ENCODE results near the gene GJA3. TPM values are rescaled to one million over a fixed set of nuclear protein-coding genes. Genes with fewer than 3 reads are reported as not detected.
A peak's percentile ranks its signal among the peaks of the same experiment; 100 is the strongest.

Gene GJA3
- total RNA-seq, 1 donor from 2014 or later, result 17.6 TPM

DNA sequence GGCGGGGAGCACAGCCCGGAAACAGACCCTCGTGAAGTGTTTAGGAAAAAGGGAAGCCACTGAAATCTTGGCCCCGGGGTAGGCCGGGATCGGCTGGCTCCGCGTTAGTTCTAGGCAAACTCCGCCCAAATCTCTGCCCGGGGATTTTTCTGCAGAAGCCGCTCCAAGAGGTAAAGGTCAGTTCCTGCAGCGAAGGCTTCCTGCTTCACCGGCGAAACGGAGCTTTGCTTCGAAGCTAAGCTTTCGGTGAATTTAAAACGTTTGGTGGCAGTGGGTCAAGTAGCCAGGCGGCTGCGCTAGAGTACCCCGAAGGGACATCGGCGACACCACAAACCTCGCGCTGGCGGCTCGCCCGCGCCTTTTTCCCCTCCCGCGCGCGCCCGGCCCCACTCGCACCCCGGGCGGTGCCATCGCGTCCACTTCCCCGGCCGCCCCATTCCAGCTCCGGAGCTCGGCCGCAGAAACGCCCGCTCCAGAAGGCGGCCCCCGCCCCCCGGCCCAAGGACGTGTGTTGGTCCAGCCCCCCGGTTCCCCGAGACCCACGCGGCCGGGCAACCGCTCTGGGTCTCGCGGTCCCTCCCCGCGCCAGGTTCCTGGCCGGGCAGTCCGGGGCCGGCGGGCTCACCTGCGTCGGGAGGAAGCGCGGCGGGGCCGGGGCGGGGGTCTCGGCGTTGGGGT is 31.4 kb upstream of the GJA3 start:
- no peak for DNase-seq
- H3K27me3 ChIP-seq (ENCODE audit: low read depth), result peaks cover 69% of the 10 kb centered on the region
- H3K4me1 ChIP-seq, result peaks cover 29% of the 10 kb centered on the region
- TF ChIP-seq, protein P1, sequence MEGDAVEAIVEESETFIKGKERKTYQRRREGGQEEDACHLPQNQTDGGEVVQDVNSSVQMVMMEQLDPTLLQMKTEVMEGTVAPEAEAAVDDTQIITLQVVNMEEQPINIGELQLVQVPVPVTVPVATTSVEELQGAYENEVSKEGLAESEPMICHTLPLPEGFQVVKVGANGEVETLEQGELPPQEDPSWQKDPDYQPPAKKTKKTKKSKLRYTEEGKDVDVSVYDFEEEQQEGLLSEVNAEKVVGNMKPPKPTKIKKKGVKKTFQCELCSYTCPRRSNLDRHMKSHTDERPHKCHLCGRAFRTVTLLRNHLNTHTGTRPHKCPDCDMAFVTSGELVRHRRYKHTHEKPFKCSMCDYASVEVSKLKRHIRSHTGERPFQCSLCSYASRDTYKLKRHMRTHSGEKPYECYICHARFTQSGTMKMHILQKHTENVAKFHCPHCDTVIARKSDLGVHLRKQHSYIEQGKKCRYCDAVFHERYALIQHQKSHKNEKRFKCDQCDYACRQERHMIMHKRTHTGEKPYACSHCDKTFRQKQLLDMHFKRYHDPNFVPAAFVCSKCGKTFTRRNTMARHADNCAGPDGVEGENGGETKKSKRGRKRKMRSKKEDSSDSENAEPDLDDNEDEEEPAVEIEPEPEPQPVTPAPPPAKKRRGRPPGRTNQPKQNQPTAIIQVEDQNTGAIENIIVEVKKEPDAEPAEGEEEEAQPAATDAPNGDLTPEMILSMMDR (IDR thresholded peaks at IDR 0.05; ENCODE audit: borderline replicate concordance), result no peak
- H3K4me3 ChIP-seq, result peak overlapping the region; percentile 75
- no peaks in the 10 kb centered on the region for H3K36me3 ChIP-seq
- intact Hi-C loops (cut with micrococcal nuclease), result no loop called here
- H3K27ac ChIP-seq (replicated peaks), result no peak overlapping the region
- H3K9me3 ChIP-seq (replicated peaks), result no peaks in the 10 kb centered on the region

DNA sequence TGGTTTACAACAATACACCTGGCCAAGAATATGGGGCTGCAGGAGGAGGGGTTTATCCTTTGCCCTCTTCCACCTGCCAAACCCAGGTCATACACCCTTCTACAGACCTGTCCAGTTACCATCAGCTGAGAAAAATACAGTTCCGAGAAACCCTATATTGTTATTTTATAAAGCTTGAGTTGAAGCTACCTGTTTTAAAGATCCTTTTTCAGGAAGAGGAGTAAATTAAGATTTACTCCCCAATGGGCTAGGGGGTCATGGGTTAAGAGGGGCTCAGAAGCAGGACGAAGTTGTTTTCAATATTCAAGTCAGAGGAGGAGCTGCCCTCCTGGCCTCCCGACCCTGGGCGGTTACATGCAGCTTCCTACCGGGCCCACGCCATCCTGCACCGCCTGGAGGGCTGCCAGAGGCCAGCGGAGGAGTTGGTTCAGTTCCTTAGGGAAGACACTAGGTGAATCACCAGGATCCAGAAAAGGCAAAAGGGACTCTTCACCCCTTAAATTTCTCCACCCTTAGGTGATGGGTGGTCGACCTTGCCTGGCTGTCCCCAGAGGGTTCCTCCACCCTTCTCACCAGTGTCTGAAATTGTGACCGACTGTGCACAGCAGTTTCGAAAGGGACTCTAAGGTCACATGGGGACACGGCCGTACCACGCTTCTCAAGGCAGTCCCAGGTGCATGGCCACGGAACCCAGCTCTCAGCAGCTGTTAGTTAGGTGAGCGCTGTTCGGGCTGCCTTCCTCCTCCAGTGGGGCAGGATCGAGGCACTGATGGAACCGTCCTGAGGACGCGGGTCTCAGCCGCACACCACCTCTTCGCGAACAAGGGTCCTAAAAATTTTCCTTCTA is 30.7 kb upstream of the GJA3 start:
- H3K27ac ChIP-seq (replicated peaks), result no peak overlapping the region
- TF ChIP-seq, protein P1 (IDR thresholded peaks at IDR 0.05; ENCODE audit: borderline replicate concordance), result no peak
- H3K9me3 ChIP-seq (replicated peaks), result no peaks in the 10 kb centered on the region
- DNase-seq, result no peak
- no peaks in the 10 kb centered on the region for H3K36me3 ChIP-seq
- intact Hi-C loops (cut with micrococcal nuclease), result no loop called here
- peaks cover 70% of the 10 kb centered on the region for H3K27me3 ChIP-seq (ENCODE audit: low read depth)
- peak overlapping the region; percentile 75 for H3K4me3 ChIP-seq
- peaks cover 29% of the 10 kb centered on the region for H3K4me1 ChIP-seq

DNA sequence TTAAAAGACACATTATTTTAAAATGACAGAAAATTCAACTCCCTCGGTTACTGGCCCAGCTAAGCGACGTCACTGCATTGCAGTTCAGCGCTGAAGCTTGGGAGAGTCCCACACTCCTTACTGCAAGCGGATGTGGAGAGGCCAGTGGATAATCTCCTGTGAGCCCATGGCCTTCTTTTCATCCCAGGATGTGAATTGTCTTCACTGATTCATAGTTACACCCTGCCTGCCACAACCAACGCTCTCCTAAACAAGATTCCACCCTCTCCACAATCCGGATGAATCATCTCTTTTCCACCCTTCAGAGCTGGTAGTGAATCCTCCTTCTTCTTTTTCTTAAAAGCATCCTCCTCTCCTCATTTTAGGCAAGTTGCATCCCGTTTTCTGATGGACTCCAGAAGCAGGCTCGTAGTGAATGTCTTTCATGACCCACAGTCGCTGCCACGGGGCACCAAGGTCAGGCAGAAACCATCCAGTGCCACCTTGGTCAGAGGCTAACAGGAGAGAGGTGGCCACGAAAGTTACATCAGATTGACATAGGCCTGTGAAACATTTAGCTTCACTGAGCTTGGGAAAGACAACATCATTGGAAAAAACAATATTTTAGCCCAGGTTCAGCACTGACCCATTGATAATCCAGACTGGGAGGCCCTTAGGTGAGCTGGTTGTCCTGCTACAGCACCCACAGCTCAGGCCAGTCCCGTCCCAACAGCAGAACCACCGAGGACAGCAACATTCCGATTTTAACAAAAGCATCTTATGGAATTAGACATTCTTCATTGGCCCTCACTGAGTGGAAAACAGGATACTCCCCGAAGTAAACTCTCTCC is 29.8 kb upstream of the GJA3 start:
- H3K4me1 ChIP-seq, result peaks cover 30% of the 10 kb centered on the region
- TF ChIP-seq, protein P1 (IDR thresholded peaks at IDR 0.05; ENCODE audit: borderline replicate concordance), result no peak
- no peak for DNase-seq
- no peak overlapping the region for H3K27ac ChIP-seq (replicated peaks)
- intact Hi-C loops (cut with micrococcal nuclease), result no loop called here
- H3K27me3 ChIP-seq (ENCODE audit: low read depth), result peaks cover 61% of the 10 kb centered on the region
- H3K9me3 ChIP-seq (replicated peaks), result no peaks in the 10 kb centered on the region
- no peaks in the 10 kb centered on the region for H3K36me3 ChIP-seq
- H3K4me3 ChIP-seq, result no peak overlapping the region

DNA sequence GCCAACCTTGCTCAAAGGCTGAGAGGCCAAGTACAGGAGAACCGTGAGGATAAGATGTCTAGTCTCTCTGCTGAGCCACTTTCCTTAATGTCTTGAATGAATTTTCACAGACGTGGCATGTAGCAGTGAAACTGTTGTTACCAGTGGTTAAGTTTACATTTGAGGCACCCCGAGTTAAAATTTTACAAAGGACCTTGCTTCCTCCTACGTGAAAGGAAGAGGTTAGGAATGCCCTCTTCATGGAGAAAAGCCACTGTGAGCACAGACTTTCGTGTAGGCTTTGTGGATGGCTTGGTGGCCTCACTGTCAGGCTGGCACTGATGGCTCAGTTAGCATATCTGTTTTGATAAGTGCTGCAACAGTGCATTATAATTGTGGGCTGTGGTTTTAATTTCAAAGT is 29.2 kb upstream of the GJA3 start:
- TF ChIP-seq, protein P1 (IDR thresholded peaks at IDR 0.05; ENCODE audit: borderline replicate concordance), result no peak
- intact Hi-C loops (cut with micrococcal nuclease), result no loop called here
- H3K27me3 ChIP-seq (ENCODE audit: low read depth), result peaks cover 61% of the 10 kb centered on the region
- no peaks in the 10 kb centered on the region for H3K9me3 ChIP-seq (replicated peaks)
- H3K27ac ChIP-seq (replicated peaks), result no peak overlapping the region
- peaks cover 36% of the 10 kb centered on the region for H3K4me1 ChIP-seq
- DNase-seq, result no peak
- no peaks in the 10 kb centered on the region for H3K36me3 ChIP-seq
- no peak overlapping the region for H3K4me3 ChIP-seq
